Activated CD8-positive, alpha-beta memory T cell treated with anti-CD3 and anti-CD28 coated beads, Interleukin-2, amount 50 U/mL, for 4 hours (primary cell): ENCODE data around the gene DNMT3A.

Source experiments
- DNase-seq: peaks from one replicate; pipeline ENCODE4 v3.0.0-alpha.2; 2020

The DNMT3A gene

DNA sequence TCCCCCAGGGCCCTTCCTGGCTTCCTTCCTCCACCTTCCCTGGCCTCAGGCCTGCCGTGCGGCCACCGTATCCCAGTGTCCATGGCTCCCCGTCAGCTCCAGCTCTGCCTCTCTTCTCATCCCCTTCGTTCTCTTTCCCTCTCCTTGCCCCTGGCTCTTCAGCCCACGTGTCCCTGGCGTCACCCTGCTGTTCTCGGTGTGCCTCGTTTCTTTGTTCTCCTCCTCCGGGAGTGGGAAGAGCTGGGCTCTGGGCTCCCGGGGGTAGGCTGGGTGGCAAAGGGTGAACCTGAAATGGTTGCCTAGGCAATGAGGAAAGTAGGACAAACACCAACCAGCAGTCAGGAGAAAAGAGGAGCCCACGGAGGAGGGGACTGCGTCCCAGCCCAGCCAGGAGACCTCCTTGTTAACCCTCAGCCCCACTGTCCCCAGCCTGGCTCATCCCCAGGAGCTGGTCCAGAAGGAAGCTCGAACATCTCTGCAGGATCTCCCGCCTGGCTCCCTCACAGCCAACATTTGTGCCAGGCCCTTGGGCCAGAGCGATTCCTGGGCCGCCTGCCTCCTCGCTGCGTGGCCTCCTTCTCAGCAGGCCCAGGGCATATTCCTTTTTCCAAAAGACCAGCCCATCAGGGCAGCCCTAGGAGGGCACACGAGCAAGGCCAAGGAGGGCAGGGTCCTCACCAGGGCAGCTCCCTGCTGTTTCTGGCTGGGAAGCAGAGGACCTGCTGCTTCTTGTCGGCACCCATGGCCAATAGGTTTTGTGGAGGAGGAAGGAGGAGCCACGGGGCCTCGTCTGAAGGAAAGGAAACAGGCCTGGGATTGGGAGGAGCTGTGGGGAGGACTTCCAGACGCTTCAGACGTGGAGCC lies 30.9 kb upstream of the DNMT3A start:
- no peak for DNase-seq

DNA sequence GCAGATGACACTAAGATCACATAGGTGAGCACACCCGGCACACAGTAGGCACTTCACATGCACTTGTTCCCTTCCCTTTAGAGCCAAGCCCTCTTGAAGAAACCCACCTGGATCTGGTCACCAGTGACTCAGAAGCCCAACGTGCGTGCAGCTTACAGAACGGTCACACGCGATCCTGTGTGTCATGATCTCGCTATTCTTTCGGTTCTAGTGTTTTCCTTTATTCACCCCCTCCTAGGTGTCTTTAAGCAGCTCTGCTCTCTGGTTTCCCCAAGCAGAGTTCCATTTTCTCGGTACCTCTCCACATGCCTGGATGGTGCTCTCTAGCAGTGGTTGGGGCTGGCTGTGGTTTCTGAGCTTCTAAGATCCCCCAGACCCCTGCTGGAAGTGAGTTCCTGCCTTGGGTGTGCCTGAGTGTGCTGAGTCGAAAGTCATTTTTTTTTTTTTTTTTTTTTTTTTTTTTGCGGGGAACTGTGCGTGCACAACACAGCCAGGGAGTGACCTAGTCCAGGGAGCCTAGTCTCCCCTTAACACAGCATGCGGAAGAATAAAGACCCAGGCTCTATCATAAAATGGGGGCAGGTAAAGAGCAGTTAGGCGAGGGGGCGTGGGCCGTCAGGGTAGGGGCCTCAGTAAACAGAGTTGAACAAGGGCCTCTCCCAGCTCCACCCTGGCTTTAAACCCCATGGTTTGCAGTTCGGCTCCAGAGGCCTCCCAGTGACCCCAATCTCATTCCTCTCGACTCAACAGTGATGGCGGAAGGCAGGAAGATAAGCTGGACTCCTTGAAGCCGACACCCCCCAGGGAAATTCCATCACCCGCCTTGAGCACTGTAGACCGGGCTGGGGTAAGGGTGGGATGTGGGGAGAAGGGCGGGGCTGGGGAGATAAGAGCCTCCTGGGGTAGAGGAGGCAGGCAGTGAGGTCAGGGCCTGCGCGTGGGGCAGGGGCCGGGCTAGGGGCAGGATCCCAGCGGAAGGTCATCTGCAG lies 29.8 kb upstream of the DNMT3A start:
- peak; percentile 4 for DNase-seq

DNA sequence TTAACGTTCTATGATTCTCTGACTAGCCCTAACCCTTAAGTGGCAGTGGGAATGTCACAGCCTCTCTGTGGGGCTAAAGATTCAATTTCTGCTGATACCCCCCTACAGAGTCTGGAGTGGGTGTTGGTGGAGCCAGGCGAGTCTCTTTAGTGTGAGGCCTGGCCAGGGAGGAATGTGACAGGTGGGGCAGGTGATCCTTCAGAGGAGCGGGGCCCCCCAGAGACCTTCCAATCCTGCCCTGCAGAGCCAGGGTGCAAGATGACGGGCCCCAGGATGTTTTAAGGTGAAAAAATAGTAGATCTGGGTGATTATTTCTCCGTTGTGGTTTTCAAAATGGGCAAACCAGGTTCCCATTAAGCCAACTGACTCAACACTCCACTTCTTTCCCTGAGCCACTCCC lies 28.2 kb upstream of the DNMT3A start:
- no peak for DNase-seq

DNA sequence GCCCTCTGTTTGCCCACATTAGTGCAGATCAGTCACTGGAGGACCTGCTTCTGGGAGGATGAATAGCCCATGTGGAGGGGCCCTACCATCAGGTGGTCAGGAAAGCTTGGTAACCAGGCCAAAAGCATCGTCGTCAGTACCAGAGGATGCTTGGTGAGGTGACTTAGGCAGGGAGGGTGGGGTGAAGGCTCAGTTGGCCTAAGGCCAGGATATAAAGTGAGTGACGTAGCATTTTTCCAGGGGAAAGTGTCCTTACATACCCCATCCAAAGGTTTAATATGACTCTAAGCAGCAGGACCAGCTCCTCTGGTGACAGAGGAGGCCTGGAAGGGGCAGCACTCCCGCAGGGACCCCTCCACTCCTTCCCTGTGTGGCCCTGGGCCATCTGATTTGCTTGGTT lies 27.7 kb upstream of the DNMT3A start:
- DNase-seq = peak; percentile 5

DNA sequence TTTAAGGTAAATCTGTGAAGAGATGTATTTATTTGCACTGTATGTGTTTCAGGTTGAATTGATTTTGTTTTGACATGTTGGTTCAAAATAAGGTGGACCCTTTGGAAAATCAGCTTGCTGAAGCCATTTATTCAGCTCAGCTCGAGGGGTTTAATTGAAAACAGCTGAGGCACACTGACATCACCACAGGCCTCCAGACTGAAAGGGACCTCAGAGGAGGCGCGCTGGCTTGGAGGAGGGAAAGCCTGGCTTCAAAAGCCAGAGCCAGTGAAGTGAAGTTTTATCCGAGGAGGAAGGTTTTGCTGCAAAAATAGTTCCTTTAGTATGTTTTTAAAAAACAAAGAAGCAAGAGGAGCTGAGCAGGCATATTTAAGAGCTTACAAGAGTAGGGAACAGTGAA lies 26.9 kb upstream of the DNMT3A start:
- DNase-seq = peak; percentile 1

DNA sequence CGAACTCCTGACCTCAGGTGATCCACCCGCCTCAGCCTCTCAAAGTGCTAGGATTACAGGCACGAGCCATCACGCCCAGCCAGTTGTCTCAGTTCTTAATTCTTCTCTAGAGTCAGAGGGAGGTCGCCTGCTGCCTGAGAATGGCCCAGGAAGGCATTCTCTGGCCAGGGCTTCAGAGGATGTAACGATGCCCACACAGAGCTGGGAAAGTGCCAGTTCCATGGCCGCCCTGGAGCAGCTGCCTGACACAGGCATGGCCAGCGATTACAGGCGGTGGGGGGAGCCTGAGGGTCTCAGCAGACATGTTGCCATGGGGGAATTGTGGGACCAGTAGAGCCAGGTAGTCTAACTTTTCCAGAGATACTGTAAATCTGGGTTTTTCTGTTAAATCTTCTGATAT lies 25.6 kb upstream of the DNMT3A start:
- no peak for DNase-seq

DNA sequence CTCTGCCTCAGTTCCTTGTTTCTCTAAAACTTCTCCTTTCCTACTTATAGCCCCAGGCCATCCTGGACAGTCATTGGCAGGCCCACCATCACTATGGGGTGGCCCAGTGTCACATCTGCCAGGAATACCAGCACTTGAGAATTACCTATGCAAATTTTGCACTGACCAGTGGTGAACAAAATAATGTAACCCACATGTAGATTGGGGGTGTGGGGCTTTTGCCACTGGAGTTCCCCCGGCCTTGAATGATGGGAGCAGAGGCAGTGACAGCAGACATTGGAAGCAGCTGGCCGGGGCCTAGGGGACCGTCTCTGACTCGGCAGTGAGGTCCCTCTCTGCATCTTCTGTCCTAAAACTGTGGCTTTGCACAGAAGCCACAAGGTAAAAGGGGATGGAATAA lies 24.9 kb upstream of the DNMT3A start:
- DNase-seq = no peak

DNA sequence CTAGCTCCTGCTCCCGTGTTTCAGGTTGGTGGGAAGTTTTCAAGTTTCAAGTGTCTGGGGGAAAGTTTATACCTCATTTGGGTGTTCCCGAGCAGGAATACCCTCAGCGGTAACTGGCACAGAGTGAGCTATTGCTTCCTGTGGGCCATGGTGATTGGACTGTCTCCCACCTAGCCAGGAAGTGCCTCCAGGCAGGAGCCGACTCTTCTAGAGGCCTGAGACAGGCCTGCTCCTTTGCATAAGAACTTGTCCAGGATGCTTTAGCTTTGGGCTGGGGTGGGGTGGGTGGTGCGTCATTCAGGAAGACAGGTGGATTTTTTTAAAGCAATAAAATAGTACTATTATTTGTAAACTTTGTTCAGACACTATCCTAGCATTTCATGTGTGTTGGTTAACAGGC lies 23.5 kb upstream of the DNMT3A start:
- DNase-seq = no peak

DNA sequence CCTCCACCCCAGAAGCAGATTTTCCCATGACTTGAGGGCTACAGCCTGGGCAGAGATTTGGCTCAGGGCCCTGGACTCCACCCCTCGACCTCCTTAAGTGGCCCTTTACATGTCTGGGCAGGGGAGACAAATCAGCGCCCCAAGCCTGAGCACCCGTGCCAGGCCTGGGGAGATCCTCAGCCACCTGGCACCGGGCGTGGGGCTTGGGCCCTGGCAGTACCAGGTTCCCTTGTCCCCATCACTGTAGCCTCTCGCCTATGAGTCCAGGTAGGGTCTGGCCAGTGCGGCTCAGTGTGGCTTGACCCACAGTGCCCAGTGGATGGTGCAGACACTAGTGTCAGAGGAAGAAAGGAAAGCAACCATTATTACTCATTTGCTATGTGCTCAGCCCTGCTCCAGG lies 22.0 kb upstream of the DNMT3A start:
- DNase-seq = no peak

DNA sequence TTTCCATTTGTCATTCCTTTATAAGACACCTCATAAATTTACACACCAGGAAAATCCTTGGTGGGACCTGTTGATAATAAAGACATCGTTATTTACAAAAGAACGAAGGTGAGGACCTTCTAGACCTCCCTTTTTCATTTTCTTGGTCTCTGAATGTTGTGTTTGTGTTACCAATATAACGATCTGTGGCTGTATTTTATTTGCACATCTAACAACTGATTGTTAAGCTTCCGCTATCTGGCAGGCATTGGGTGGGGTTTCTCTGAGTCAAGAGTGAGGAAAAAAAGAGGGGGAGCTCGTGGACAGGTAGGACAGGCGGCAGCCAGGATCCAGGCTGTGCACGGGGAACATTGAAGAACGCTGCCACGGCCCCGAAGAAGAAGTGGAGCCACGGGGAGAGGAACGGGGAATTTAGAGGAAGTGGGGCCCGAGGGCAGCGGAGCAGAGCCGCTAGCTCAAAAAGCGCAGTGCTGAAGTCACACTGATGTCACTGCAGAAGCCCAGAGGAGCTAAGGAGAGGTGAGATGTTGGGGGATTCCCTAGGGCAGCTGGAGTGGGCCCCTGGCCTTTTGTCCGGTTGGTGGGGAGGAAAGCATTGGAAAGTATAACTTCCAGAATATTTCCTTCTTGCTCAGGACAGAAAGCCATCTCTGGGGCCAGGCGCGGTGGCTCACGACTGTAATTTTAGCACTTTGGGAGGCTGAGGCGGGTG lies 20.9 kb upstream of the DNMT3A start:
- DNase-seq = peak; percentile 51

DNA sequence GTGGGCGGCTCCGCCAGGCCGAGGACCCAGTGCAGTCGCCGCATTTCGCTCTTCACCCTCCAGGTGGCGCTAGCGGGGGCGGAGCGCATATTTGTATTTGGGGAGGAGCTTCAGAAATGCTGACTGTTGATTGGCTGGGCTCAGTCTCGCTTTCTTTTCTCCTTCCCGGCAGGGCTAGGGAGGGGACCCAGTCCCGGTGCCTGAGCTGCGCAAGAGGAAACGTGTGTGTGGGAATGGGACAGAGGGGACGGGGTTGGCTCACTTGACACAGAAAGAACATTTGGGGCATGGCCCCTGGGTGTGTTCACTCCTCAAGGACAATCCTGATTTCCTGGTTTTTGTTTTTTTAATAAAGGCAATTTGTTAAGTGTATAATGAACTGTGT lies 20.3 kb upstream of the DNMT3A start:
- peak; percentile 95 for DNase-seq

DNA sequence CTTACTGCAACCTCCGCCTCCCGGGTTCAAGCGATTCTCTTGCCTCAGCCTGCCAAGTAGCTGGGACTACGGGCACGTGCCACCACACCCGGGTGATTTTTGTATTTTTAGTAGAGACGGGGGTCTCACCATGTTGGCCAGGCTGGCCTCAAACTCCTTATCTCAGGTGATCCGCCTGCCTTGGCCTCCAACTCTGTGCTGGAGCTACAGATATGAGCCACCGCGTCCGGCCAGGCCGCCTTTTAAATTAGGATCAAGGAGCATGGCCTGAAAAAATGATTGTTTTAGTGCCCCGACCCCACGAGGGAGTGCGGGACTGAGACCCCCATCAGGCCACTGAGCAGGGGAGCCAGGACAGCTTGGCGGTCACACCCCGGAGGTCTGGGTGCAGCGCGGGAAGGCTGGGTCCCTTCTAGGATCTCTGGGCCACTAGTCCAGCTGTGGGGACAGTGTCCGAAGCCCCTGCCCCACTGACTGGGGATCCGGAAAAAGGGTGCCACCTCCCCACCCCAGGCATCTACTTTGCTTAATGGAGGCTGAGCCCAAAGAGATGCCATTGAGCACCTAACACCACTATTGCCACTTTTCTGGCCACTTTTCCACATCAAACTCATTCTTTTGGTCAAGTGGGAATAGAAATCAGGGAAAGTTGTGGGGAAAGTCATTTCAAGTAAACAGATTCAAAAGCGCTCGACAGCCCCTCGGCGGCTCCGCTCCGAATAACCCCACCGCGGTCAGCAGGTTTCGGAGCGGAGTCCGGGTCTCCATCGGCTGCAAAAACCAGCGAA lies 19.7 kb upstream of the DNMT3A start:
- no peak for DNase-seq

DNA sequence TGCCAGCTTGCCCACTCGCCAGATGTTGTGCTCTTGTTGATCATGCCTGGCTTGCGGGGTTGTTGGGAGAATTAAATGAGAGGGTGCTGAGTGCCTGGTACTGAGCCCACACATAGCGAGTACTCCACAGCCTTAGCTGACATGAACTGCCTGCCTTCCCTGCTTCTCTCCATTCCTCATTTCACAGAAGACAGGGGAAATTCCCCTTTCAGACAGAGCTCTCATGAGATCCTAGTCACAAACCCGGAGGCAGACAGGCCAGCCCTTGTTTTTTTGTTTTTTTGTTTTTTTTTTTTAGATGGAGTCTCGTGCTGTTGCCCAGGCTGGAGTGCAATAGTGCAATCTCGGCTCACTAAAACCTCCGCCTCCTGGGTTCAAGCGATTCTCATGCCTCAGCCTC lies 17.1 kb upstream of the DNMT3A start:
- DNase-seq = no peak

DNA sequence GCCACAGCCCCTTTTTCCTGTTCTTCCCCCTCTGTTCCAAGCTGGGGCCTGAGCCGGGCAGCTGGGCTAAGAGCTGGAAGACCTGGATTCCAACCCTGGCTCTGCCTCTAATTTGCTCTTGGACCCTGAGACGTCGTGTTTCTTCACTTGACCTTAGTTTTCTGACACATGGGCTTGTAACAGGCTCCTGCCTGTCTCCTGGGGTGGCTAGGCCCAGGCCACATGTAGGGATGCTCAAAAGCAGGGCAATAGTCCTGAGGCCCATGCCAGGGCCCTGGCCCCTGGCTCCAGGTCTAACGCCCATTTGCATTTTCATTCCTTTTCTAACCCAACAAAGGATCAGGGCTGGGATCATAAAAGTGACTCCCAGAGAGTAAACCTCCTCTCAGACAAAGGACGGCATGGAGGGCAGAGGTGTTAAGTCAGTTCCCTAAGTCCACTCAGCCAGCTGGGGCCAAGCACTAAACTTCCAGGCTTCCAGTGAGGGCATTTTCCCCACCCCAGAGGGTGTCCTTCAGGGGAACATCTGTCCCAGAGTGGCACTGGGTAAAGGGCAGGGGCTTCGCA lies 16.6 kb upstream of the DNMT3A start:
- DNase-seq = no peak

DNA sequence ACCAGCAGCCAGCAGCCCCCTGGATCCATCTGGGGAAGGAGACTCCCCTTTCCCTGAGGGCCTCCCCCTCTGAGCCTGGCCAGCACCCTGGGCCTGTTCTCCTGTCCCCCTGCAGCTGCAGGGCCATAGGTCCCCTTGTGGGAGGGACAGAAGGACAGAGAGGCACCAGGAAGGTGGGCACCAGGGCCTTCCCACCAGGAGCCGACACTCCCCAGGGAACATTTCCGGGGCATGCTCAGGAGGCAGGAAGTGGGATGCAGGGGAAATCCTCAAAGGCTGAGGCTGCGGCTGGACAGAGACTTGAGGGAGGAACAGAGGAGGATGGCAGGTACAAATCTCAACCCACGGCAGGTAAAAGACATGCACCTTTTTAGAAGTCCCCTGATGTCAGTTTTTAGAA lies 14.4 kb upstream of the DNMT3A start:
- no peak for DNase-seq

DNA sequence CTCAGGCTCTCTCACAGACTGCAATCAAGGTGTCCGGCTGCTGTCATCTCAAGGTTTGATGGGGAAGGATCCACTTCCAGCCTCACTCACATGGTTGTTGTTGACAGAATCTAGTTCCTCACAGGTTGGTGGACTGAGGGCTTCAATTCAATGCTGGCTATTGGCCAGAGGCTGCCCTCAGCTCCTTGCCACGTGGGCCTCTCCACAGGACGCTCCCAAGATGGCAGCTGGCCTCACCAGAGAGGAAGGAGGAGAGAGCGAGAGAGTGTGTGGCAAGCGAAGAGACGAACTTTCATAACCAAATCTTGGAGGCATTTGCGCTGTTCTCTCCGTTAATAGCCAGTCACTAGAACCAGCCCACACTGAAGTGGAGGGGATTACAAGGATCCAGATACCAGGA lies 13.5 kb upstream of the DNMT3A start:
- no peak for DNase-seq

DNA sequence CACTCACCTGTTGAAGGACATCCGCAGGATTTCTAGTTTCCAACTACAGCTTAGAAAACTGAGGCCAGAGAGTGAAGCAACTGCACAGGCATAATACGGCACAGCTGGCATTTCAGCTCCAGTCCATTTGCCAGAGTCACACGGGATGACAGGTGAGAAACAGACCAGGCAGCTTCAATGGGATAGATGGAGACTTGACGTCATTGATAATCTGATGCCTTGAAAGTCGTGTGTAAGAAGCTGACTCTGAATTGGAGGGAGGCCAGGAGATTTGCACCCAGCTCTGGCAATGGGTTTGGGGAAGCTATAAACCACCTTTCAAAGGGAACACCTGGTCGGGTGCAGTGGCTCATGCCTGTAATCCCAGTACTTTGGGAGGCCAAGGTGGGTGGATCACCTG lies 12.4 kb upstream of the DNMT3A start:
- DNase-seq = no peak

DNA sequence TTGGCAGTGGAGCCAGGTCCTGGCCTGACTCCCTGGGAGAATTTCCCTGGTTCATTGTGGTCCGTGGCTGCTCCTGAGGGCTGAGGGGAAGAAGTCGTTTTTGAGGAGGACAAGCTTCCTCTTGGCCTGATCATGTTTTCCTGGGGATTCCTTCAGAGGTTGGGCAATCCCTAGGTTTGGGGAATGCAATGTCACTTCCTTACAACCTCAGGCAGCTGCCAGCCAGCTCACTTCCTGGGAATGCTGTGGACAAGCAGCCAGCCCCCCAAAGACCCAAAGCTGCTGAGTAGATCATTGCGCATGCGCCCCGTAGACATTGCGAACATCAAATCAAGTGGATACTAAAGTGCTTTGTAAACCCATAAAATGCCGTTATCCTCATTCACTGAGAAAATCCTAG lies 7.7 kb upstream of the DNMT3A start:
- no peak for DNase-seq

DNA sequence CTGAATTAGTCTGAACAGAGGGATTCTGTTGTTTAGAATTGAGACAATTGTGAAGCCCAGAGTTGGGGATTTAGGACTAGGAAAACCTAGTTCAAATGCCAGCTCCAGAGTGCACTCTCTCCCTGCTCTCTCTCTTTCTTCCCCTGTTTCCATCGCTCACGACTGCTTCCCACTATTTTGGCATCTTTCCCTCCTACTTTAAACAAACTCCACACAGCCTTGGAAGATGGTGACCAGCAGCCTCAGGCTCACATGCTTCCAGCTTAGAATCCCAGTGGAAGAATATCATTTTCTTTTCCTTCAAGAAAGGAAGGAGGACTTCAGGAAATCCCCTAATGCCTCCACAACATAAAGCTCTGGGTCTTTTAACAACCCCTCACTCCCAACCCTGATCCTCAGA lies 6.1 kb upstream of the DNMT3A start:
- no peak for DNase-seq

DNA sequence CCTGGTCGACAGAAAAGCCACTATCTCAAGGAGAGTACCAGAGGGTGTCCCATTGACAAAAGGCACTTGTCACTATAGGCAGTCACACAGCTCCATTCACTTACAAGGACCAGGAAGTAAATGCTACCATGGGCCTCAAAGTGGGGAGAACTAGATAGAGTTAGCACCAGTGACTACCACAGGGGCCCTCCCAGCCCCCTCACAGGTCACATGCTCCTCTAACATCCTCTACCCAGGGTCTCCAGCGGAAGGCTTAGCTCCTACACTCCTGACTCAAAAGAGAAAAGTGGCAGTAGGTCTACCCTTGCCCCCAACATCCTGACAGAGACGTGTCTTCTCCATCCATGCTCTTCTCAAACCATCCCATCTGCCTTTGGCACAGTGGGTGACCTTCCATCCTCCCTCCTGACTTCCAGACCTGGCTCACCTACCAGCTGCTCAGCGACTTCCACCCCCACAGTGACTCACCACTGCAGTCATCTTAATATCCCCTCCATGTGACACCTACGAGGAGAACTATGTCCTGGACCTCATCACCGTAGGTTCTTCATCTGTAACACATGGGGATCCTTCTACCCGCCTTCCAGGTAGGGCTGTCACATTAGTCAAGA lies 5.6 kb upstream of the DNMT3A start:
- DNase-seq = peak; percentile 47

DNA sequence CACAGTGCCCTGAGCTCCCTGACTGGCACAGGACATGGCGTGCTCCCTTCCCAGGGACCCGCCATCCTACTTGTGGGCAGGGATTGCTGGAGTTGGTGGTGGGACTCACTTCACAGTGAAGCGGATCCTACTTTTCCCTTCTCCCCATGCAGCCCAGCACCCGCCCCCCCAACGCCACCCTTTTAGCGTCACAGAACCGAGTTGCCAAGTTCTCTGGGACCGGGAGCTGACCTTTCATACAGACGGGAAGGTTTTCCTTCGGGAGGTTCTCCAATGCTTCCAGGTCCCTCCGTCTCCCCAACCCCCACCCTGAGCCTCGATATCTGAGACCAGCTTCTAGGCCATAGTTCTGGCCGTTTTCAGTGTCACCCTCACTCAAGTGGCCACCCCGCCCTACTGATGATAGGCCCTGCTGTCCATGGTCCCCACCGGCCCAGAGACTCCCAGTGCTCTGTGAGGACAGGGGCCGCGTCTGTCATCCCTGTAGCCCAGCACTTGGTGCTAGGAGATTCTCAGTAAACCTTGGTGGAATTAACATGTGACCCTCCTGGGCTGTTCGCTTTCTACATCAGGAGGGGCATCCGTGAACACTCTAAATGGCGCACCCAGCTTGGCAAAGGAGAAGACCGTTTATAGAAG lies 1.6 kb upstream of the DNMT3A start:
- no peak for DNase-seq
